Suprapubic skin (tissue), 4 donors: ENCODE results near the gene C5orf63. TPM values are rescaled to one million over a fixed set of nuclear protein-coding genes. Genes with fewer than 3 reads are reported as not detected.

Source experiments
- DNase-seq, 2 donors: peaks; one replicate each; pipeline ENCODE4 v3.0.0-alpha.2; 2019; ENCODE audit warnings: low spot score in 2 of 2
- H3K27ac ChIP-seq: fragments of 200-600 bp; sonication (generic); one replicate; pipeline ENCODE4 v1.5.1; 2019
- H3K27me3 ChIP-seq: fragments of 200-600 bp; sonication (generic); one replicate; pipeline ENCODE4 v1.5.1; 2019
- H3K36me3 ChIP-seq: fragments of 200-600 bp; sonication (generic); one replicate; pipeline ENCODE4 v1.5.1; 2019
- H3K4me1 ChIP-seq: fragments of 200-600 bp; sonication (generic); one replicate; pipeline ENCODE4 v1.5.1; 2019
- H3K4me3 ChIP-seq: fragments of 200-600 bp; sonication (generic); one replicate; pipeline ENCODE4 v1.5.1; 2019; ENCODE audit warnings: mild to moderate bottlenecking
- H3K9me3 ChIP-seq: fragments of 200-600 bp; sonication (generic); one replicate; pipeline ENCODE4 v1.5.1; 2019
- CTCF ChIP-seq, 2 donors: fragments of 200-600 bp in 1 of 2; fragments of 450-650 bp in 1 of 2; sonication (generic) in 1 of 2; IDR thresholded peaks; one replicate each; pipeline ENCODE4 v1.5.1; 2016 to 2019; ENCODE audit warnings: antibody characterized with exemption in 2 of 2, mild to moderate bottlenecking in 1 of 2, moderate library complexity in 1 of 2
- EP300 ChIP-seq: sonication (generic); formaldehyde crosslinking; IDR thresholded peaks from one replicate; pipeline ENCODE4 v1.6.1; 2017; ENCODE audit warnings: antibody characterized with exemption
- POLR2A ChIP-seq, 2 donors: fragments of 450-650 bp; IDR thresholded peaks; one replicate each; pipeline ENCODE4 v1.6.1; 2017; ENCODE audit warnings: antibody characterized with exemption in 2 of 2, mild to moderate bottlenecking in 2 of 2, moderate library complexity in 2 of 2
- POLR2AphosphoS5 ChIP-seq, 3 donors: sonication (generic); formaldehyde crosslinking; IDR thresholded peaks; one replicate each; pipeline ENCODE4 v1.6.1; 2017; ENCODE audit warnings: antibody characterized with exemption in 3 of 3
- WGBS: methylation state at CpG from one replicate; pipeline ENCODE4 v1.1.5; 2018; 5-methylcytosine and 5-hydroxymethylcytosine counted together
- total RNA-seq, 4 donors: library from RNA; depleted of rRNA; stranded (reverse); fragments of >200 nt; gene quantifications; one replicate each; pipeline ENCODE4 v1.1.0, GENCODE V29; 2016

C5orf63 gene
- total RNA-seq, 4 donors from 2014 or later, result 0.98 to 9.5 (median 2.0) TPM

DNA sequence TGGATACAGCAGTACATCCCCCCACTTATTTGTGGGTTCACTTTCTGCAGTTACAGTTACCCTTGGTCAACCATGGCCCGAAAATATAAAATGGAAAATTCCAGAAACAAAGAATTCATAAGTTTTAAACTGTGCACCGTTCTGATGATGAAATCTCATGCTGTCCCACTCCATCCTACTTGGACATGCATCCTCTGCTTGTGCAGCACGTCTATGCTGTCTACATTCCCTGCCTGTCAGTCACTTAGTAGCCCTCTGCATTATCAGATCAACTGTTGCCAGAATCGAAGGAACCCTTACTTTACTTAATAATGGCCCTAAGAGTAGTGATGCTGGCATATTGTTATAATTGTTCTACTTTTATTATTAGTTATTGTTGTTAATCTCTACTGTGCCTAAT, 57.6 kb downstream of the C5orf63 start:
- TF ChIP-seq POLR2A (IDR thresholded peaks at IDR 0.05), result no peak
- TF ChIP-seq EP300, result no peak
- TF ChIP-seq POLR2AphosphoS5 (IDR thresholded peaks at IDR 0.05), result no peak
- TF ChIP-seq CTCF (IDR thresholded peaks at IDR 0.05), result no peak
- 78% methylated on average over 4 of the region's 4 CpGs for WGBS
- H3K4me3 ChIP-seq, result no peak overlapping the region
- no peaks in the 10 kb centered on the region for H3K9me3 ChIP-seq
- H3K27me3 ChIP-seq, result no peaks in the 10 kb centered on the region
- H3K4me1 ChIP-seq, result peaks cover 4% of the 10 kb centered on the region
- H3K27ac ChIP-seq, result no peak overlapping the region
- H3K36me3 ChIP-seq, result no peaks in the 10 kb centered on the region
- no peak for DNase-seq

GRCh38 chr5:127014573-127014972, 58.7 kb downstream of the C5orf63 start:
- TF ChIP-seq POLR2AphosphoS5 (IDR thresholded peaks at IDR 0.05), result no peak
- TF ChIP-seq POLR2A (IDR thresholded peaks at IDR 0.05), result no peak
- TF ChIP-seq CTCF (IDR thresholded peaks at IDR 0.05), result no peak
- Histone ChIP-seq H3K27me3 (no peaks in the 10 kb centered on the region), H3K27ac (no peak overlapping the region), H3K4me1 (peaks cover 7% of the 10 kb centered on the region), H3K36me3 (no peaks in the 10 kb centered on the region), H3K4me3 (no peak overlapping the region), H3K9me3 (no peaks in the 10 kb centered on the region)
- DNase-seq, result no peak
- WGBS, result 89% methylated on average over 1 of the region's 1 CpG

DNA sequence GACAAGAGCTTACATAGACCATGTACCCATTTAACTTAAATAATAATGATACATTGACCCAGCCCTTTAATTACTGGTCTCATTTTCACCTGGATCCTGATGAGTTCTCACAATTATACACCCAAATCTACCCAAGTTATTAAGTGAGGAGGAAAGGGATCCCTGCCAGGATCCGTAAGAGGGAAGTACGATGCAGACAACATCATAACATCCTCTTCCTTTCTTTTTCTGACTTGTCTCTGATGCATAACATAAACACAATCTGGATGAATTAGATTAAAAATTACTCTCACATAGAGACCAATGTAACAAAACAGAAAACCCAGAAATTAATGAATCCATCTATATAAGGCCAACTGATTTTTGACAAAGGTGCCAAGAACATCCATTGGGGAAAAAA, 59.9 kb downstream of the C5orf63 start:
- no peaks in the 10 kb centered on the region for H3K27me3 ChIP-seq
- H3K27ac ChIP-seq, result no peak overlapping the region
- H3K36me3 ChIP-seq, result no peaks in the 10 kb centered on the region
- peaks cover 8% of the 10 kb centered on the region for H3K4me1 ChIP-seq
- 72% methylated on average over 2 of the region's 2 CpGs for WGBS
- H3K4me3 ChIP-seq, result no peak overlapping the region
- TF ChIP-seq CTCF (IDR thresholded peaks at IDR 0.05) (no peak), EP300 (no peak), POLR2AphosphoS5 (IDR thresholded peaks at IDR 0.05) (no peak), POLR2A (IDR thresholded peaks at IDR 0.05) (no peak)
- DNase-seq, result no peak
- H3K9me3 ChIP-seq, result no peaks in the 10 kb centered on the region

GRCh38 chr5:127012916-127013315, 60.4 kb downstream of the C5orf63 start:
- no peaks in the 10 kb centered on the region for H3K36me3 ChIP-seq
- no peak for DNase-seq
- no peak overlapping the region for H3K27ac ChIP-seq
- H3K9me3 ChIP-seq, result no peaks in the 10 kb centered on the region
- H3K4me3 ChIP-seq, result no peak overlapping the region
- H3K27me3 ChIP-seq, result no peaks in the 10 kb centered on the region
- H3K4me1 ChIP-seq, result peaks cover 8% of the 10 kb centered on the region
- TF ChIP-seq EP300, result no peak
- TF ChIP-seq POLR2A (IDR thresholded peaks at IDR 0.05), result no peak
- no peak for TF ChIP-seq POLR2AphosphoS5 (IDR thresholded peaks at IDR 0.05)
- TF ChIP-seq CTCF (IDR thresholded peaks at IDR 0.05), result no peak

- H3K4me1 ChIP-seq, result peaks cover 8% of the 10 kb centered on the region
- no peak overlapping the region for H3K4me3 ChIP-seq
- no peaks in the 10 kb centered on the region for H3K9me3 ChIP-seq
- TF ChIP-seq POLR2AphosphoS5 (IDR thresholded peaks at IDR 0.05) (no peak), EP300 (no peak)
- H3K36me3 ChIP-seq, result no peaks in the 10 kb centered on the region
- WGBS, result 82% methylated on average over 2 of the region's 2 CpGs
- no peak for DNase-seq
- no peak overlapping the region for H3K27ac ChIP-seq
- no peaks in the 10 kb centered on the region for H3K27me3 ChIP-seq
Measured at GRCh38 chr5:127011961-127012644, 61.2 kb downstream of the C5orf63 start.

DNA sequence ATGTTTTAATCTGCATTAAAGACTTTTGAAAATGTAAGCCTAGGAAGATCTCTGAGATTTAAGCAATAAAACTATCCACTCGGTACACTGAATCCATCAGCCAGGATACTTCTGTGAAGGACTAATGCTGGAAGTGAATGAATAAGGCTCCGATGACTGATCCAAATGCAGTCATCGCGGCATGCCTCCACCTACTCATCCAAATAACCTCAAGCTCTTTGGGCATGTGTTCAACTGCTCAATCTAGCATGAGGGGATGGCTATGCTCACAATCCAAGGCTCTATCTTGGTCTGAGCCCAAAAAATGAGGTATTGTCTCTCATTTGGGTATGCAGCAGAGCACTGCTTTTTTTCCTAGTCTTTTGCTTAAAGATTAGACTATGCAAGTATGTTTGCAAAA, 62.1 kb downstream of the C5orf63 start:
- H3K9me3 ChIP-seq, result no peaks in the 10 kb centered on the region
- H3K27ac ChIP-seq, result no peak overlapping the region
- TF ChIP-seq EP300, result no peak
- TF ChIP-seq POLR2AphosphoS5 (IDR thresholded peaks at IDR 0.05), result no peak
- no peak for TF ChIP-seq POLR2A (IDR thresholded peaks at IDR 0.05)
- TF ChIP-seq CTCF (IDR thresholded peaks at IDR 0.05), result no peak
- WGBS, result 62% methylated on average over 4 of the region's 4 CpGs
- H3K4me1 ChIP-seq, result peaks cover 8% of the 10 kb centered on the region
- no peak overlapping the region for H3K4me3 ChIP-seq
- no peak for DNase-seq
- no peaks in the 10 kb centered on the region for H3K36me3 ChIP-seq
- no peaks in the 10 kb centered on the region for H3K27me3 ChIP-seq
